ENCODE data around the gene ARHGEF28. TPM values are rescaled to one million over a fixed set of nuclear protein-coding genes. Genes with fewer than 3 reads are reported as not detected.

Gene ARHGEF28
- total RNA-seq, 4 donors from 2014 or later: 12.7 to 31.2 (median 19.2) TPM

DNA sequence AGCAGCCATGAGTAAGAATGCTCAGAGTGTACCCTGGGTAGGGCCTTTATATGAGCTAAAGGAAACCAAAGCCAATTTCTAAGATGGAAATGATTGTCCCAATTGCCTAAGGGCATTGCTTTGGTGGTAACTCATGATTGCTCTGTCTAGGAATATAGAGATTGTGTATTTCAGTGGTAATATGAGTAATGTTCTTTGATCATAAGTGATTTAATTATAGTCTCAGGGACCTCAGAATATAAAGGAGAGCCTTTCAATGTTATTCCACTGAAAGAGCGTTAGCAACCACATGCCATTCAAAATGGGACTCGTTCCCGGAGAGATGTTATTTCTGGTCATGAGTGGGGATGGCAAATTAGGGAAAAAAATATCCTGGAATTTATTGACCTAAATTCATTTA is 340.5 kb downstream of the ARHGEF28 start:
- WGBS: 89% methylated on average over 3 of the region's 3 CpGs
- Histone ChIP-seq H3K4me3 (no peak overlapping the region), H3K9me3 (no peaks in the 10 kb centered on the region), H3K27ac (replicated peaks in 1 of 4) (no peak overlapping the region), H3K36me3 (no peaks in the 10 kb centered on the region), H3K27me3 (no peaks in the 10 kb centered on the region), H3K4me1 (no peaks in the 10 kb centered on the region)
- no peak for DNase-seq (ENCODE audit: extremely low spot score)
- intact Hi-C loops (cut with DNase I): no loop called here
- TF ChIP-seq POLR2A (IDR thresholded peaks at IDR 0.05; ENCODE audit: low read depth): no peak
- no peak for TF ChIP-seq CTCF (IDR thresholded peaks at IDR 0.05)
- no peak for TF ChIP-seq POLR2AphosphoS5 (IDR thresholded peaks at IDR 0.05)
- TF ChIP-seq EP300 (IDR thresholded peaks at IDR 0.05): no peak

DNA sequence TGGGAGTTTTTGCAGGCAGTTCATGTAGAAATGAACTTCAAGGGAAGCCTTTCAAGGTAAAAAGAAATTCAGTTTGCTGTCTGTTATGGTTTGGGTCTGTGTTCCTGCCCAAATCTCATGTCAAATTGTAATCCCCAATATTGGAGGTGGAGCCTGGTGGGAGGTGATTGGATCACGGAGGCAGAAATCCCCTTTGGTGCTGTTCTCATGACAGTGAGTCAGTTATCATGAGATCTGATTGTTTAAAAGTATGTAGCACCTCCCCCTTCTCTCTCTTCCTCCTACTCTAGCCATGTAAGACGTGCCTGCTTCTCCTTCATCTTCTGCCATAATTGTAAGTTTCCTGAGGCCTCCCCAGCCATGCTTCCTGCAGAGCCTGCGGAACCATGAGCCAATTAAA is 341.4 kb downstream of the ARHGEF28 start:
- Histone ChIP-seq H3K27me3 (no peaks in the 10 kb centered on the region), H3K4me3 (no peak overlapping the region), H3K9me3 (no peaks in the 10 kb centered on the region), H3K27ac (replicated peaks in 1 of 4) (no peak overlapping the region), H3K36me3 (no peaks in the 10 kb centered on the region), H3K4me1 (no peaks in the 10 kb centered on the region)
- intact Hi-C loops (cut with DNase I): no loop called here
- no peak for TF ChIP-seq POLR2AphosphoS5 (IDR thresholded peaks at IDR 0.05)
- no peak for TF ChIP-seq EP300 (IDR thresholded peaks at IDR 0.05)
- no peak for TF ChIP-seq CTCF (IDR thresholded peaks at IDR 0.05)
- no peak for TF ChIP-seq POLR2A (IDR thresholded peaks at IDR 0.05; ENCODE audit: low read depth)
- WGBS: 82% methylated on average over 3 of the region's 3 CpGs
- no peak for DNase-seq (ENCODE audit: extremely low spot score)

DNA sequence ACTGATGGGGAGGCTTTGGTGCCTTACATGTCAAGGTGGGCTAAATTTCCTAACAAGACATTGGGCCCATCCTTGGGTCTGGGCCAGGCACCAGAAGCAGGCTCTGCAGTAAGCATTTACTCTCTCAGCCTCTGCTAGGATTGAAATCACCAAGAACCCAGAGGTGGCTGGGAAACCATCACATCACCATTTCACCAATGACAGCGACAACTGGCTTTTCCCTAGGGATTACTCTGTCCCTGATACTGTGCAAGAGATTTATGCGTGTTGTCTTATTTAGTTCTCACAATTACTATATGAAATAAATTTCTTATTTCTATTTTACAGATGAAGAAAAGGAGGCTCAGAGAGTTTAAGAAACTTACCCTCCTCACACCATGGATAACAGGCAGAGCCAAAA is 342.2 kb downstream of the ARHGEF28 start:
- WGBS: 96% methylated on average over 2 of the region's 2 CpGs
- no peaks in the 10 kb centered on the region for H3K27me3 ChIP-seq
- H3K36me3 ChIP-seq: no peaks in the 10 kb centered on the region
- intact Hi-C loops (cut with DNase I): no loop called here
- no peak overlapping the region for H3K27ac ChIP-seq (replicated peaks in 1 of 4)
- H3K4me1 ChIP-seq: no peaks in the 10 kb centered on the region
- H3K4me3 ChIP-seq: no peak overlapping the region
- H3K9me3 ChIP-seq: no peaks in the 10 kb centered on the region
- no peak for DNase-seq (ENCODE audit: extremely low spot score)
- TF ChIP-seq CTCF (IDR thresholded peaks at IDR 0.05) (no peak), EP300 (IDR thresholded peaks at IDR 0.05) (no peak), POLR2AphosphoS5 (IDR thresholded peaks at IDR 0.05) (no peak), POLR2A (IDR thresholded peaks at IDR 0.05; ENCODE audit: low read depth) (no peak)

DNA sequence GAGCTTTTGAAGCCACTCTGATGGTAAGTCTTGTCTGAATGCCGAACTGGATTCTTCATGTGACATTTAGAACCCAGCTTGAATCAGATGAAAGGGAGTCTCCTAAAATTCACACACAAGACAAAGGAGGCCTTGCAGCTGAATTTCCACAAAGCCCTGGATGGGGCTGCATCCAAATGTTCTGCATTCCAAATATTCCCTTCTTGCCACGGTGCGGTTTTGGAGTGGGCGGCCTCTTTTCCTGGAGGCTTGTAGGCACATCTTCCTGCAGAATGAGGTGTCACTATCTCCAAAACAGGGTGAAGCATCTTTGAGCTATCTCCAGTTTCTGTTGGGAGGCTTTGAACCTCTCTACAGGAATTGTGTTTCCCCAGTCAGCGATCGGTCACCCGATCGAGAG is 342.7 kb downstream of the ARHGEF28 start:
- no peaks in the 10 kb centered on the region for H3K9me3 ChIP-seq
- no peak overlapping the region for H3K4me3 ChIP-seq
- 63% methylated on average over 8 of the region's 8 CpGs for WGBS
- no peak for TF ChIP-seq CTCF (IDR thresholded peaks at IDR 0.05)
- no peak for TF ChIP-seq POLR2AphosphoS5 (IDR thresholded peaks at IDR 0.05)
- TF ChIP-seq POLR2A (IDR thresholded peaks at IDR 0.05; ENCODE audit: low read depth): no peak
- TF ChIP-seq EP300 (IDR thresholded peaks at IDR 0.05): no peak
- no peaks in the 10 kb centered on the region for H3K36me3 ChIP-seq
- no peaks in the 10 kb centered on the region for H3K4me1 ChIP-seq
- no peaks in the 10 kb centered on the region for H3K27me3 ChIP-seq
- no peak for DNase-seq (ENCODE audit: extremely low spot score)
- intact Hi-C loops (cut with DNase I): no loop called here
- H3K27ac ChIP-seq (replicated peaks in 1 of 4): no peak overlapping the region
